Endothelial cell of umbilical vein (primary cell): ENCODE results near the gene KLHL17.

Experiments
- CTCF ChIP-seq, 2 donors: IDR thresholded peaks; 1 replicate in 1 of 2; 2 replicates in 1 of 2; pipeline ENCODE4 v1.5.1; 2011; ENCODE audit warnings: low read length in 2 of 2, mild to moderate bottlenecking in 2 of 2, moderate library complexity in 2 of 2, control low read depth in 1 of 2, inconsistent platforms in 1 of 2, low read depth in 1 of 2; ENCODE audit not compliant: insufficient read depth in 1 of 2; ENCODE audit errors: extremely low read depth in 1 of 2
- MAX ChIP-seq: IDR thresholded peaks from 2 replicates; pipeline ENCODE4 v1.6.1; 2011; ENCODE audit not compliant: insufficient read depth, insufficient read length
- MYC ChIP-seq: IDR thresholded peaks from one replicate; pipeline ENCODE4 v1.6.1; 2011; ENCODE audit warnings: mild to moderate bottlenecking, low read depth, low read length
- POLR2A ChIP-seq: IDR thresholded peaks from 2 replicates; pipeline ENCODE4 v1.6.1; 2012; ENCODE audit warnings: low read depth, mild to moderate bottlenecking, control low read depth, low read length
- POLR2AphosphoS5 ChIP-seq: IDR thresholded peaks from 2 replicates; pipeline ENCODE4 v1.6.1; 2012; ENCODE audit warnings: low read depth, mild to moderate bottlenecking, control low read depth, low read length, moderate library complexity; ENCODE audit not compliant: insufficient read depth

- TF ChIP-seq MYC (no peak), CTCF (IDR thresholded peaks at IDR 0.05; ENCODE audit: extremely low read depth in 1 of 2, insufficient read depth in 1 of 2, low read depth in 1 of 2, low read length in 2 of 2) (no peak), MAX (no peak), POLR2AphosphoS5 (no peak), POLR2A (no peak)
Observed at GRCh38 chr1:953524-954320, 6.7 kb upstream of the KLHL17 start.
